NB4 (cell line): Measurements from ENCODE around the gene DDX60.

Source experiments
- CTCF ChIP-seq: IDR thresholded peaks from one replicate; pipeline ENCODE4 v1.5.1; 2012; ENCODE audit warnings: low read depth, low read length
- MAX ChIP-seq: IDR thresholded peaks from 2 replicates; pipeline ENCODE4 v1.6.1; 2011; ENCODE audit warnings: low read depth, low read length

- TF ChIP-seq CTCF (no peak), MAX (no peak)
Measured at GRCh38 chr4:168274871-168275270, 43.7 kb downstream of the DDX60 start.
